ENCODE results near the gene MTHFD2L.

MTHFD2L gene

DNA sequence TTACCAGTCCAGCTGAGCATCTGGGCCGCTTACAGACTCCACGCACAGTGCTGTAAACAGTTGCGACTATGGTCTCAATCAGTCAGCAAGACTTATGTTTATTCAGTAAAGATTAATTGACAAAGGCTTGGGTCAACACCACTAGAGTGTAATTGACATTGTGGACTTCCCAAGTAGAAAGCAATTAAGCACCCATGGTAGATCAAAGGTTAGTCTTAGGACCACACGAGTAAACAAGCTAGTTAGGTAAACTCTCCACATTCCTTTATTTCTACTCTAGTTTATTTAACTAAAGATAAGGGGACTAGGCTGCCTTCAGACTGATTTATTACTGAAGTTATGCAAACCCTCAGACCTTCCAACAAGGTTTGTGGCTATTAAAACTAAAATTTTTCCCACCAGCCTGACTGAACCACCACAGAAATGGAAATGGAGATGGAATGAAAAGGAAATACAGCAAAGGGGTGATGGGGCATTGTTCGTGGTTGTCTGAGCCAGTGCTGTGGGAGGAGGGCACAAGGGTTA, 44.2 kb downstream of the MTHFD2L start (continued):
- TF ChIP-seq ZBTB8A (tag by site-specific recombination; IDR thresholded peaks at IDR 0.05) (no peak), ZNF701 (tag by site-specific recombination; IDR thresholded peaks at IDR 0.05) (no peak), WT1 (tag by site-specific recombination; IDR thresholded peaks at IDR 0.05) (peak; percentile 85), ZFP37 (tag by site-specific recombination; IDR thresholded peaks at IDR 0.05) (no peak), ZNF521 (tag by site-specific recombination; IDR thresholded peaks at IDR 0.05) (no peak), ZNF677 (tag by site-specific recombination; IDR thresholded peaks at IDR 0.05) (no peak), BCL11B (tag by site-specific recombination; IDR thresholded peaks at IDR 0.05; ENCODE audit: low read depth) (no peak), ZNF76 (tag by site-specific recombination; IDR thresholded peaks at IDR 0.05; ENCODE audit: borderline replicate concordance, low read depth) (no peak), ZBTB21 (tag by site-specific recombination; IDR thresholded peaks at IDR 0.05) (no peak), HOXD13 (CRISPR knock-in tag; IDR thresholded peaks at IDR 0.05; ENCODE audit: borderline replicate concordance) (no peak), ZNF585B (tag by site-specific recombination; IDR thresholded peaks at IDR 0.05) (no peak), ZNF777 (tag by site-specific recombination; IDR thresholded peaks at IDR 0.05; ENCODE audit: borderline replicate concordance) (no peak), SP2 (tag by site-specific recombination; IDR thresholded peaks at IDR 0.05) (no peak), RBAK (tag by site-specific recombination; IDR thresholded peaks at IDR 0.05) (no peak), ZNF501 (tag by site-specific recombination; IDR thresholded peaks at IDR 0.05) (no peak)
- TF ChIP-seq, protein P1, sequence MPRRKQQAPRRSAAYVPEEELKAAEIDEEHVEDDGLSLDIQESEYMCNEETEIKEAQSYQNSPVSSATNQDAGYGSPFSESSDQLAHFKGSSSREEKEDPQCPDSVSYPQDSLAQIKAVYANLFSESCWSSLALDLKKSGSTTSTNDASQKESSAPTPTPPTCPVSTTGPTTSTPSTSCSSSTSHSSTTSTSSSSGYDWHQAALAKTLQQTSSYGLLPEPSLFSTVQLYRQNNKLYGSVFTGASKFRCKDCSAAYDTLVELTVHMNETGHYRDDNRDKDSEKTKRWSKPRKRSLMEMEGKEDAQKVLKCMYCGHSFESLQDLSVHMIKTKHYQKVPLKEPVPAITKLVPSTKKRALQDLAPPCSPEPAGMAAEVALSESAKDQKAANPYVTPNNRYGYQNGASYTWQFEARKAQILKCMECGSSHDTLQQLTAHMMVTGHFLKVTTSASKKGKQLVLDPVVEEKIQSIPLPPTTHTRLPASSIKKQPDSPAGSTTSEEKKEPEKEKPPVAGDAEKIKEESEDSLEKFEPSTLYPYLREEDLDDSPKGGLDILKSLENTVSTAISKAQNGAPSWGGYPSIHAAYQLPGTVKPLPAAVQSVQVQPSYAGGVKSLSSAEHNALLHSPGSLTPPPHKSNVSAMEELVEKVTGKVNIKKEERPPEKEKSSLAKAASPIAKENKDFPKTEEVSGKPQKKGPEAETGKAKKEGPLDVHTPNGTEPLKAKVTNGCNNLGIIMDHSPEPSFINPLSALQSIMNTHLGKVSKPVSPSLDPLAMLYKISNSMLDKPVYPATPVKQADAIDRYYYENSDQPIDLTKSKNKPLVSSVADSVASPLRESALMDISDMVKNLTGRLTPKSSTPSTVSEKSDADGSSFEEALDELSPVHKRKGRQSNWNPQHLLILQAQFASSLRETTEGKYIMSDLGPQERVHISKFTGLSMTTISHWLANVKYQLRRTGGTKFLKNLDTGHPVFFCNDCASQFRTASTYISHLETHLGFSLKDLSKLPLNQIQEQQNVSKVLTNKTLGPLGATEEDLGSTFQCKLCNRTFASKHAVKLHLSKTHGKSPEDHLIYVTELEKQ (tag by site-specific recombination; IDR thresholded peaks at IDR 0.05; ENCODE audit: borderline replicate concordance): no peak
- TF ChIP-seq, protein P2, sequence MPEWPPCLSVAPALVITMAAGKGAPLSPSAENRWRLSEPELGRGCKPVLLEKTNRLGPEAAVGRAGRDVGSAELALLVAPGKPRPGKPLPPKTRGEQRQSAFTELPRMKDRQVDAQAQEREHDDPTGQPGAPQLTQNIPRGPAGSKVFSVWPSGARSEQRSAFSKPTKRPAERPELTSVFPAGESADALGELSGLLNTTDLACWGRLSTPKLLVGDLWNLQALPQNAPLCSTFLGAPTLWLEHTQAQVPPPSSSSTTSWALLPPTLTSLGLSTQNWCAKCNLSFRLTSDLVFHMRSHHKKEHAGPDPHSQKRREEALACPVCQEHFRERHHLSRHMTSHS (tag by site-specific recombination; IDR thresholded peaks at IDR 0.05): peak; percentile 77; the same call in 1 of the 2 replicates
- TF ChIP-seq, protein P3, sequence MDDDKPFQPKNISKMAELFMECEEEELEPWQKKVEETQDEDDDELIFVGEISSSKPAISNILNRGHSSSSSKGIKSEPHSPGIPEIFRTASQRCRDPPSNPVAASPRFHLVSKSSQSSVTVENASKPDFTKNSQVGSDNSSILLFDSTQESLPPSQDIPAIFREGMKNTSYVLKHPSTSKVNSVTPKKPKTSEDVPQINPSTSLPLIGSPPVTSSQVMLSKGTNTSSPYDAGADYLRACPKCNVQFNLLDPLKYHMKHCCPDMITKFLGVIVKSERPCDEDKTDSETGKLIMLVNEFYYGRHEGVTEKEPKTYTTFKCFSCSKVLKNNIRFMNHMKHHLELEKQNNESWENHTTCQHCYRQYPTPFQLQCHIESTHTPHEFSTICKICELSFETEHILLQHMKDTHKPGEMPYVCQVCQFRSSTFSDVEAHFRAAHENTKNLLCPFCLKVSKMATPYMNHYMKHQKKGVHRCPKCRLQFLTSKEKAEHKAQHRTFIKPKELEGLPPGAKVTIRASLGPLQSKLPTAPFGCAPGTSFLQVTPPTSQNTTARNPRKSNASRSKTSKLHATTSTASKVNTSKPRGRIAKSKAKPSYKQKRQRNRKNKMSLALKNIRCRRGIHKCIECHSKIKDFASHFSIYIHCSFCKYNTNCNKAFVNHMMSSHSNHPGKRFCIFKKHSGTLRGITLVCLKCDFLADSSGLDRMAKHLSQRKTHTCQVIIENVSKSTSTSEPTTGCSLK (tag by site-specific recombination; IDR thresholded peaks at IDR 0.05): no peak

DNA sequence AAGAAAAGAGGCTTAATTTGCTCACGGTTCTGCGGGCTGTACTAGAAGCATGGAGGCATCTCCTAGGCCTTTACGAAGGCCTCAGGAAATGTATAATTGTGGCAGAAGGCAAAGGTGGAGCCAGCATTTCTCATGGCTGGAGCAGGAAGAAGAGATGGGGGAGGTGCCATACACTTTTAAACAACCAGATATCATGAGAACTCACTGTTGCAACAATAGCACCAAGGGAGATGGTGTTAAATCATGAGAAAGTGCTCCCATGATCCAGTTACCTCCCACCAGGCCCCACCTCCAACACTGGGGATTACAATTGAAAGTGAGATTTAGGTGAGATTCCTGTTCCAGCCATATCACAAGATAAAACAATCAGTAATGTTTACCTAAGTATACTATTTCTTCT, 45.5 kb downstream of the MTHFD2L start:
- ChIA-PET POLR2A (no interaction called here), CTCF (interaction anchor here (0.5 to 2.0 kb wide), 3 partner anchors 25 to 426 kb away, joined by 3 to 5 read pairs (median 3); no protein-coding TSS in a partner anchor)
- no peaks in the 10 kb centered on the region for H3K9me3 ChIP-seq (ENCODE audit: control insufficient read depth, insufficient read depth, low read depth, low read length)
- H3K27ac ChIP-seq (ENCODE audit: extremely low read depth, low read depth, low read length): no peak overlapping the region; the same call in 1 of the 2 replicates
- no peaks in the 10 kb centered on the region for H3K36me3 ChIP-seq (ENCODE audit: control insufficient read depth in 2 of 2, insufficient read depth in 1 of 2, low read length in 2 of 2)
- TF ChIP-seq ZSCAN16 (tag by site-specific recombination; IDR thresholded peaks at IDR 0.05): no peak
- TF ChIP-seq GLIS1 (tag by site-specific recombination; IDR thresholded peaks at IDR 0.05): peak; percentile 62
- H3K4me1 ChIP-seq (ENCODE audit: control insufficient read depth, insufficient read depth, low read length): peaks cover 7% of the 10 kb centered on the region
- H3K4me3 ChIP-seq (ENCODE audit: low read depth, low read length): no peak overlapping the region
